Colon (tissue), 2 donors: ENCODE measurements around the gene SMARCC2.
A peak's percentile ranks its signal among the peaks of the same experiment; 100 is the strongest.

Experiments used
- FAIRE-seq: peaks from 2 replicates; lab custom pipeline; 2012; peaks lifted over from hg19 to GRCh38; lab: Jason Lieb, UNC
- donor health status: control.
- donor health status: control.

The SMARCC2 gene

GRCh38 chr12:56151672-56152131 is 37.6 kb downstream of the SMARCC2 start:
- FAIRE-seq: no peak

- no peak for FAIRE-seq
Observed at GRCh38 chr12:56150563-56150962, 38.7 kb downstream of the SMARCC2 start.

- peak; percentile 58 for FAIRE-seq
Observed at GRCh38 chr12:56146492-56147460, 42.5 kb downstream of the SMARCC2 start.

- FAIRE-seq: no peak
Observed at GRCh38 chr12:56145217-56145616, 44.1 kb downstream of the SMARCC2 start.

- FAIRE-seq: no peak
Observed at GRCh38 chr12:56143870-56144269, 45.4 kb downstream of the SMARCC2 start.

- no peak for FAIRE-seq
Observed at GRCh38 chr12:56143217-56143616, 46.1 kb downstream of the SMARCC2 start.

GRCh38 chr12:56141946-56142784 is 47.1 kb downstream of the SMARCC2 start:
- no peak for FAIRE-seq

GRCh38 chr12:56137853-56138571 is 51.3 kb downstream of the SMARCC2 start:
- no peak for FAIRE-seq

- no peak for FAIRE-seq
Observed at GRCh38 chr12:56134897-56135296, 54.4 kb downstream of the SMARCC2 start.

GRCh38 chr12:56130876-56131275 is 58.4 kb downstream of the SMARCC2 start:
- no peak for FAIRE-seq

- no peak for FAIRE-seq
Observed at GRCh38 chr12:56129942-56130495, 59.3 kb downstream of the SMARCC2 start.

GRCh38 chr12:56129206-56129941 is 59.9 kb downstream of the SMARCC2 start:
- no peak for FAIRE-seq

GRCh38 chr12:56128670-56129205 is 60.5 kb downstream of the SMARCC2 start:
- no peak for FAIRE-seq

GRCh38 chr12:56127888-56128669 is 61.2 kb downstream of the SMARCC2 start, which contains the start of gene ESYT1:
Gene ESYT1, plus strand, starts transcription at chr12:56128267. Its CDS starts 53 bp downstream, at chr12:56128320.
- peak; percentile 74 for FAIRE-seq

- no peak for FAIRE-seq
Observed at GRCh38 chr12:56127485-56127887, 61.8 kb downstream of the SMARCC2 start.

GRCh38 chr12:56126732-56127239 is 62.5 kb downstream of the SMARCC2 start:
- no peak for FAIRE-seq

- FAIRE-seq: no peak
Observed at GRCh38 chr12:56124133-56124532, 65.2 kb downstream of the SMARCC2 start.

- FAIRE-seq: no peak
Observed at GRCh38 chr12:56122637-56123036, 66.6 kb downstream of the SMARCC2 start.

- no peak for FAIRE-seq
Observed at GRCh38 chr12:56121204-56121870, 67.9 kb downstream of the SMARCC2 start.
